ENCODE results near the gene VTCN1.
"Not testable (repeated sequence)": the region's sequence is repeated elsewhere in the genome, so short reads cannot be mapped to it uniquely, and the experiment has no call there.

VTCN1 gene

GRCh38 chr1:117210831-117211261 is at the start of gene VTCN1:
Gene VTCN1, minus strand, starts transcription at chr1:117210927. Its CDS starts 72 bp downstream, at chr1:117210855.
- no peak for FAIRE-seq
- DNase-seq (ENCODE audit: low spot score) = no peak

- DNase-seq (ENCODE audit: low spot score) = no peak
- no peak for FAIRE-seq
Measured at GRCh38 chr1:117258791-117259190, 48.1 kb upstream of the VTCN1 start.

- not testable (repeated sequence) for DNase-seq (ENCODE audit: low spot score); FAIRE-seq
Measured at GRCh38 chr1:117258075-117258474, 47.3 kb upstream of the VTCN1 start.

- DNase-seq (ENCODE audit: low spot score) (no peak), FAIRE-seq (no peak)
Measured at GRCh38 chr1:117257291-117257690, 46.6 kb upstream of the VTCN1 start.

GRCh38 chr1:117250061-117250606 is 39.4 kb upstream of the VTCN1 start:
- FAIRE-seq (no peak), DNase-seq (ENCODE audit: low spot score) (no peak)

GRCh38 chr1:117244971-117245370 is 34.2 kb upstream of the VTCN1 start:
- no peak for FAIRE-seq

GRCh38 chr1:117244306-117244705 is 33.6 kb upstream of the VTCN1 start:
- DNase-seq (ENCODE audit: low spot score) = no peak
- FAIRE-seq = no peak

More at GRCh38 chr1:117244971-117245370, 34.2 kb upstream of the VTCN1 start:
- no peak for DNase-seq (ENCODE audit: low spot score)

GRCh38 chr1:117241512-117241911 is 30.8 kb upstream of the VTCN1 start:
- DNase-seq (ENCODE audit: low spot score) (no peak), FAIRE-seq (no peak)

- FAIRE-seq (no peak), DNase-seq (ENCODE audit: low spot score) (no peak)
Measured at GRCh38 chr1:117240547-117240946, 29.8 kb upstream of the VTCN1 start.

GRCh38 chr1:117239467-117239866 is 28.7 kb upstream of the VTCN1 start:
- no peak for FAIRE-seq
- DNase-seq (ENCODE audit: low spot score) = no peak

- DNase-seq (ENCODE audit: low spot score) = no peak
- no peak for FAIRE-seq
Measured at GRCh38 chr1:117237726-117238381, 27.1 kb upstream of the VTCN1 start.

- DNase-seq (ENCODE audit: low spot score) (no peak), FAIRE-seq (peak; percentile 58)
Measured at GRCh38 chr1:117235863-117236465, 25.2 kb upstream of the VTCN1 start.

GRCh38 chr1:117232531-117232930 is 21.8 kb upstream of the VTCN1 start:
- FAIRE-seq (no peak), DNase-seq (ENCODE audit: low spot score) (no peak)

GRCh38 chr1:117231748-117232373 is 21.1 kb upstream of the VTCN1 start:
- DNase-seq (ENCODE audit: low spot score) (no peak), FAIRE-seq (no peak)

GRCh38 chr1:117231312-117231711 is 20.6 kb upstream of the VTCN1 start:
- no peak for FAIRE-seq
- no peak for DNase-seq (ENCODE audit: low spot score)

GRCh38 chr1:117229217-117229616 is 18.5 kb upstream of the VTCN1 start:
- DNase-seq (ENCODE audit: low spot score) (no peak), FAIRE-seq (no peak)

- FAIRE-seq = no peak
- DNase-seq (ENCODE audit: low spot score) = no peak
Measured at GRCh38 chr1:117225931-117226330, 15.2 kb upstream of the VTCN1 start.

- DNase-seq (ENCODE audit: low spot score) = no peak
- no peak for FAIRE-seq
Measured at GRCh38 chr1:117216718-117217117, 6.0 kb upstream of the VTCN1 start.

- DNase-seq (ENCODE audit: low spot score) (no peak), FAIRE-seq (no peak)
Measured at GRCh38 chr1:117215733-117216462, 5.2 kb upstream of the VTCN1 start.

- FAIRE-seq (no peak), DNase-seq (ENCODE audit: low spot score) (no peak)
Measured at GRCh38 chr1:117215019-117215418, 4.3 kb upstream of the VTCN1 start.

GRCh38 chr1:117213046-117213445 is 2.3 kb upstream of the VTCN1 start:
- DNase-seq (ENCODE audit: low spot score) = no peak
- no peak for FAIRE-seq

GRCh38 chr1:117210386-117210785 is 341 bp downstream of the VTCN1 start:
- DNase-seq (ENCODE audit: low spot score) (no peak), FAIRE-seq (no peak)
